ENCODE measurements around the gene LRP11.
"Not testable (repeated sequence)": the region's sequence is repeated elsewhere in the genome, so short reads cannot be mapped to it uniquely, and the experiment has no call there.

Gene LRP11

GRCh38 chr6:149863698-149864577, at the start of gene LRP11:
Gene LRP11, minus strand, starts transcription at chr6:149864359. Its CDS starts 339 bp downstream, at chr6:149864020.
- peak in 55 of 56 donors; percentile 30 to 91 (median 72) for DNase-seq

GRCh38 chr6:149913540-149914240, 49.5 kb upstream of the LRP11 start:
- no peak for DNase-seq

- no peak for DNase-seq
Observed at GRCh38 chr6:149913085-149913484, 48.9 kb upstream of the LRP11 start.

- DNase-seq, result not testable (repeated sequence)
Observed at GRCh38 chr6:149912680-149913079, 48.5 kb upstream of the LRP11 start.

- DNase-seq, result no peak
Observed at GRCh38 chr6:149910721-149911151, 46.6 kb upstream of the LRP11 start.

- DNase-seq, result no peak
Observed at GRCh38 chr6:149909701-149910470, 45.7 kb upstream of the LRP11 start.

- not testable (repeated sequence) for DNase-seq
Observed at GRCh38 chr6:149908480-149908879, 44.3 kb upstream of the LRP11 start.

GRCh38 chr6:149907317-149907716, 43.2 kb upstream of the LRP11 start:
- DNase-seq, result no peak

GRCh38 chr6:149906405-149906804, 42.2 kb upstream of the LRP11 start:
- no peak for DNase-seq

GRCh38 chr6:149905911-149906371, 41.8 kb upstream of the LRP11 start:
- DNase-seq, result no peak

GRCh38 chr6:149905371-149905910, 41.3 kb upstream of the LRP11 start:
- DNase-seq, result no peak

GRCh38 chr6:149904661-149905370, 40.7 kb upstream of the LRP11 start:
- DNase-seq, result no peak

GRCh38 chr6:149903938-149904611, 39.9 kb upstream of the LRP11 start:
- no peak for DNase-seq

- no peak for DNase-seq
Observed at GRCh38 chr6:149901444-149902140, 37.4 kb upstream of the LRP11 start.

- no peak for DNase-seq
Observed at GRCh38 chr6:149900620-149901443, 36.7 kb upstream of the LRP11 start.

- no peak for DNase-seq
Observed at GRCh38 chr6:149899926-149900619, 35.9 kb upstream of the LRP11 start.

GRCh38 chr6:149899486-149899885, 35.3 kb upstream of the LRP11 start:
- DNase-seq, result no peak

GRCh38 chr6:149898966-149899365, 34.8 kb upstream of the LRP11 start:
- DNase-seq, result no peak

All from amygdala (tissue), 56 donors.